H1 (cell line): Measurements from ENCODE around the gene C4orf33.

Source experiments
- CBX5 ChIP-seq: fragments of 300-800, 300-1000 bp; sonication (generic); IDR thresholded peaks from 2 replicates; pipeline ENCODE4 v1.7.1; 2016; ENCODE audit warnings: antibody characterized with exemption, low read length, low read depth
- EP300 ChIP-seq, 2 experiments: IDR thresholded peaks; 1 replicate in 1 of 2; 2 replicates in 1 of 2; pipeline ENCODE4 v1.6.1; 2011 to 2012; ENCODE audit warnings: low read depth in 2 of 2, low read length in 2 of 2, mild to moderate bottlenecking in 2 of 2, borderline replicate concordance in 1 of 2, inconsistent platforms in 1 of 2, moderate library complexity in 1 of 2
- JUND ChIP-seq: IDR thresholded peaks from 2 replicates; pipeline ENCODE4 v1.6.1; 2011; ENCODE audit warnings: mild to moderate bottlenecking, improper control_type of control experiment, low read length
- RXRA ChIP-seq: IDR thresholded peaks from 2 replicates; pipeline ENCODE4 v1.6.1; 2011; ENCODE audit warnings: low read depth, mild to moderate bottlenecking, low read length, moderate library complexity; ENCODE audit not compliant: insufficient read depth
- TF ChIP-seq, protein P1 (sequence below), 3 experiments: IDR thresholded peaks; 1 replicate in 2 of 3; 2 replicates in 1 of 3; pipeline versions ENCODE4 v1.5.1 to v1.6.1; 2011; ENCODE audit warnings: low read length in 3 of 3, mild to moderate bottlenecking in 3 of 3, inconsistent platforms in 2 of 3, low read depth in 1 of 3, moderate library complexity in 1 of 3; ENCODE audit not compliant: insufficient read depth in 1 of 3; ENCODE audit errors: control extremely low read depth in 1 of 3

GRCh38 chr4:129109965-129110824, 14.2 kb downstream of the C4orf33 start:
- TF ChIP-seq, protein P1, sequence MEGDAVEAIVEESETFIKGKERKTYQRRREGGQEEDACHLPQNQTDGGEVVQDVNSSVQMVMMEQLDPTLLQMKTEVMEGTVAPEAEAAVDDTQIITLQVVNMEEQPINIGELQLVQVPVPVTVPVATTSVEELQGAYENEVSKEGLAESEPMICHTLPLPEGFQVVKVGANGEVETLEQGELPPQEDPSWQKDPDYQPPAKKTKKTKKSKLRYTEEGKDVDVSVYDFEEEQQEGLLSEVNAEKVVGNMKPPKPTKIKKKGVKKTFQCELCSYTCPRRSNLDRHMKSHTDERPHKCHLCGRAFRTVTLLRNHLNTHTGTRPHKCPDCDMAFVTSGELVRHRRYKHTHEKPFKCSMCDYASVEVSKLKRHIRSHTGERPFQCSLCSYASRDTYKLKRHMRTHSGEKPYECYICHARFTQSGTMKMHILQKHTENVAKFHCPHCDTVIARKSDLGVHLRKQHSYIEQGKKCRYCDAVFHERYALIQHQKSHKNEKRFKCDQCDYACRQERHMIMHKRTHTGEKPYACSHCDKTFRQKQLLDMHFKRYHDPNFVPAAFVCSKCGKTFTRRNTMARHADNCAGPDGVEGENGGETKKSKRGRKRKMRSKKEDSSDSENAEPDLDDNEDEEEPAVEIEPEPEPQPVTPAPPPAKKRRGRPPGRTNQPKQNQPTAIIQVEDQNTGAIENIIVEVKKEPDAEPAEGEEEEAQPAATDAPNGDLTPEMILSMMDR (IDR thresholded peaks at IDR 0.05; ENCODE audit: control extremely low read depth in 1 of 3, insufficient read depth in 1 of 3, low read depth in 1 of 3, low read length in 3 of 3) = no peak
- no peak for TF ChIP-seq EP300 (IDR thresholded peaks at IDR 0.05; ENCODE audit: borderline replicate concordance in 1 of 2, low read depth in 2 of 2, low read length in 2 of 2)
- no peak for TF ChIP-seq RXRA
- TF ChIP-seq JUND = no peak
- no peak for TF ChIP-seq CBX5
